ENCODE data around the gene EVX2. TPM values are rescaled to one million over a fixed set of nuclear protein-coding genes. Genes with fewer than 3 reads are reported as not detected.

EVX2 gene
- polyA plus RNA-seq, 1 of the 3 experiments (the other 2 are of a cell fraction) = not detected

GRCh38 chr2:176122052-176122682, 38.4 kb upstream of the EVX2 start (continued):
- TF ChIP-seq EZH2phosphoT487 (IDR thresholded peaks at IDR 0.05; ENCODE audit: borderline replicate concordance, low read depth) (no peak), SIN3A (IDR thresholded peaks at IDR 0.05; ENCODE audit: borderline replicate concordance, low read depth, low read length) (no peak), FOXM1 (IDR thresholded peaks at IDR 0.05; ENCODE audit: low read depth) (no peak), TEAD4 (IDR thresholded peaks at IDR 0.05; ENCODE audit: borderline replicate concordance, insufficient read depth) (no peak), JUND (IDR thresholded peaks at IDR 0.05) (no peak), NFIC (IDR thresholded peaks at IDR 0.05; ENCODE audit: borderline replicate concordance) (no peak), IRF3 (IDR thresholded peaks at IDR 0.05; ENCODE audit: low read depth, low read length) (no peak), RFX5 (IDR thresholded peaks at IDR 0.05; ENCODE audit: low read length) (no peak), FOXJ3 (CRISPR knock-in tag; IDR thresholded peaks at IDR 0.05) (no peak), RAD21 (IDR thresholded peaks at IDR 0.05; ENCODE audit: low read length) (no peak), CHD2 (IDR thresholded peaks at IDR 0.05; ENCODE audit: low read length, partially characterized antibody) (peak; percentile 58), TCF12 (IDR thresholded peaks at IDR 0.05) (no peak), RXRA (IDR thresholded peaks at IDR 0.05; ENCODE audit: borderline replicate concordance, low read depth) (no peak), USF1 (IDR thresholded peaks at IDR 0.05; ENCODE audit: borderline replicate concordance, low read depth) (peak; percentile 96), USF2 (IDR thresholded peaks at IDR 0.05; ENCODE audit: borderline replicate concordance, low read depth, low read length) (peak; percentile 69), ELF1 (IDR thresholded peaks at IDR 0.05) (0 out of 2 replicates have a peak, but pooled peaks have one; percentile 24), MEF2A (IDR thresholded peaks at IDR 0.05; ENCODE audit: borderline replicate concordance, low read depth) (no peak), CTCF (IDR thresholded peaks at IDR 0.05) (no peak; the same call in 1 of the 2 replicates), NRF1 (IDR thresholded peaks at IDR 0.05; ENCODE audit: low read depth, low read length) (no peak), TAF1 (IDR thresholded peaks at IDR 0.05; ENCODE audit: borderline replicate concordance, low read depth, low read length) (no peak), GABPA (IDR thresholded peaks at IDR 0.05; ENCODE audit: low read depth) (no peak), FOSL2 (IDR thresholded peaks at IDR 0.05; ENCODE audit: borderline replicate concordance, low read depth) (no peak), POLR2AphosphoS5 (IDR thresholded peaks at IDR 0.05; ENCODE audit: low read depth, low read length) (no peak), MXI1 (IDR thresholded peaks at IDR 0.05; ENCODE audit: low read depth, low read length) (no peak), SMC3 (IDR thresholded peaks at IDR 0.05; ENCODE audit: low read depth, low read length) (no peak), EP300 (IDR thresholded peaks at IDR 0.05; ENCODE audit: borderline replicate concordance in 1 of 2, low read depth in 1 of 2, low read length in 1 of 2) (no peak), MAX (IDR thresholded peaks at IDR 0.05; ENCODE audit: low read depth) (peak; percentile 30; the same call in 1 of the 2 replicates)
